ENCODE measurements around the gene HYLS1. TPM values are rescaled to one million over a fixed set of nuclear protein-coding genes. Genes with fewer than 3 reads are reported as not detected.

HYLS1 gene
- total RNA-seq, 1 experiment from 2014 or later = 18.8 TPM

- DNase-seq (ENCODE audit: low spot score) = no peak
- Histone ChIP-seq H3K9me3 (ENCODE audit: low read depth, low read length, poor library complexity, severe bottlenecking) (no peaks in the 10 kb centered on the region), H3K4me3 (ENCODE audit: low read depth, low read length, poor library complexity, severe bottlenecking) (no peak overlapping the region), H3K4me1 (ENCODE audit: insufficient read depth, low read length, poor library complexity, severe bottlenecking) (no peaks in the 10 kb centered on the region), H3K27me3 (replicated peaks; ENCODE audit: insufficient read depth, low read depth, low read length, poor library complexity) (peaks cover 31% of the 10 kb centered on the region), H3K36me3 (ENCODE audit: insufficient read depth, low read length, poor library complexity, severe bottlenecking) (no peaks in the 10 kb centered on the region), H3K27ac (ENCODE audit: low read depth, low read length, poor library complexity, severe bottlenecking) (no peak overlapping the region)
- ChIA-PET CTCF (interaction anchor here (0.7 kb wide), 1 partner anchor 271 kb away, joined by 3 read pairs; no protein-coding TSS in a partner anchor), POLR2A (ENCODE audit: low non-redundant PET) (no interaction called here)
- no peak for TF ChIP-seq EZH2 (IDR thresholded peaks at IDR 0.05; ENCODE audit: borderline replicate concordance, low read depth, low read length, poor library complexity, severe bottlenecking)
- TF ChIP-seq CTCF (conservative IDR thresholded peaks at IDR 0.05; ENCODE audit: low read depth, low read length) = no peak
- no TSS peak for BruUV-seq (replicated peaks)
- intact Hi-C loops (cut with micrococcal nuclease; ENCODE audit: unreplicated experiment) = no loop called here
Measured at GRCh38 chr11:125918140-125918840, 30.8 kb downstream of the HYLS1 start.

GRCh38 chr11:125921042-125921441 lies 33.6 kb downstream of the HYLS1 start:
- Histone ChIP-seq H3K36me3 (ENCODE audit: insufficient read depth, low read length, poor library complexity, severe bottlenecking) (no peaks in the 10 kb centered on the region), H3K9me3 (ENCODE audit: low read depth, low read length, poor library complexity, severe bottlenecking) (no peaks in the 10 kb centered on the region), H3K27ac (ENCODE audit: low read depth, low read length, poor library complexity, severe bottlenecking) (no peak overlapping the region), H3K4me1 (ENCODE audit: insufficient read depth, low read length, poor library complexity, severe bottlenecking) (no peaks in the 10 kb centered on the region), H3K4me3 (ENCODE audit: low read depth, low read length, poor library complexity, severe bottlenecking) (no peak overlapping the region), H3K27me3 (replicated peaks; ENCODE audit: insufficient read depth, low read depth, low read length, poor library complexity) (peaks cover 21% of the 10 kb centered on the region)
- BruUV-seq (replicated peaks) = no TSS peak
- no peak for DNase-seq (ENCODE audit: low spot score)
- intact Hi-C loops (cut with micrococcal nuclease; ENCODE audit: unreplicated experiment) = no loop called here
- TF ChIP-seq EZH2 (IDR thresholded peaks at IDR 0.05; ENCODE audit: borderline replicate concordance, low read depth, low read length, poor library complexity, severe bottlenecking) (no peak), CTCF (conservative IDR thresholded peaks at IDR 0.05; ENCODE audit: low read depth, low read length) (no peak)
- ChIA-PET POLR2A (ENCODE audit: low non-redundant PET) (no interaction called here), CTCF (interaction anchor here (0.5 kb wide), 1 partner anchor 349 kb away, joined by 5 read pairs; no protein-coding TSS in a partner anchor)

- ChIA-PET POLR2A (ENCODE audit: low non-redundant PET) (no interaction called here), CTCF (interaction anchor here (0.7 kb wide), 1 partner anchor 278 kb away, joined by 3 read pairs; no protein-coding TSS in a partner anchor)
- peaks cover 10% of the 10 kb centered on the region for H3K27me3 ChIP-seq (replicated peaks; ENCODE audit: insufficient read depth, low read depth, low read length, poor library complexity)
- no peak overlapping the region for H3K4me3 ChIP-seq (ENCODE audit: low read depth, low read length, poor library complexity, severe bottlenecking)
- DNase-seq (ENCODE audit: low spot score) = no peak
- TF ChIP-seq CTCF (conservative IDR thresholded peaks at IDR 0.05; ENCODE audit: low read depth, low read length) (no peak), EZH2 (IDR thresholded peaks at IDR 0.05; ENCODE audit: borderline replicate concordance, low read depth, low read length, poor library complexity, severe bottlenecking) (no peak)
- H3K27ac ChIP-seq (ENCODE audit: low read depth, low read length, poor library complexity, severe bottlenecking) = no peak overlapping the region
- BruUV-seq (replicated peaks) = no TSS peak
- intact Hi-C loops (cut with micrococcal nuclease; ENCODE audit: unreplicated experiment) = no loop called here
- H3K36me3 ChIP-seq (ENCODE audit: insufficient read depth, low read length, poor library complexity, severe bottlenecking) = no peaks in the 10 kb centered on the region
- no peaks in the 10 kb centered on the region for H3K4me1 ChIP-seq (ENCODE audit: insufficient read depth, low read length, poor library complexity, severe bottlenecking)
- no peaks in the 10 kb centered on the region for H3K9me3 ChIP-seq (ENCODE audit: low read depth, low read length, poor library complexity, severe bottlenecking)
Measured at GRCh38 chr11:125922156-125922555, 34.7 kb downstream of the HYLS1 start.

All from A673 (cell line).